K562 (cell line): ENCODE results near the gene BSN.

ENCODE experiments used
- L3MBTL2 ChIP-seq: fragments of 450-650 bp; IDR thresholded peaks from 2 replicates; pipeline ENCODE4 v1.6.1; 2016; ENCODE audit warnings: mild to moderate bottlenecking, moderate library complexity
- TRIM25 ChIP-seq: fragments of 450-650 bp; IDR thresholded peaks from 2 replicates; pipeline ENCODE4 v1.7.0; 2016; ENCODE audit warnings: borderline replicate concordance
- ZNF12 ChIP-seq: sonication (generic); formaldehyde crosslinking; IDR thresholded peaks from 2 replicates; pipeline ENCODE4 v1.4.0; 2020; ENCODE audit warnings: mild to moderate bottlenecking, missing genetic modification reagents
- ZNF75A ChIP-seq: fragments of 450-650 bp; formaldehyde crosslinking; IDR thresholded peaks from 2 replicates; pipeline ENCODE4 v1.4.0; 2020; ENCODE audit warnings: mild to moderate bottlenecking
- TF ChIP-seq, protein P1 (sequence below): sonication (generic); formaldehyde crosslinking; IDR thresholded peaks from 2 replicates; pipeline ENCODE4 v1.8.0; 2023; ENCODE audit warnings: mild to moderate bottlenecking, missing genetic modification reagents

DNA sequence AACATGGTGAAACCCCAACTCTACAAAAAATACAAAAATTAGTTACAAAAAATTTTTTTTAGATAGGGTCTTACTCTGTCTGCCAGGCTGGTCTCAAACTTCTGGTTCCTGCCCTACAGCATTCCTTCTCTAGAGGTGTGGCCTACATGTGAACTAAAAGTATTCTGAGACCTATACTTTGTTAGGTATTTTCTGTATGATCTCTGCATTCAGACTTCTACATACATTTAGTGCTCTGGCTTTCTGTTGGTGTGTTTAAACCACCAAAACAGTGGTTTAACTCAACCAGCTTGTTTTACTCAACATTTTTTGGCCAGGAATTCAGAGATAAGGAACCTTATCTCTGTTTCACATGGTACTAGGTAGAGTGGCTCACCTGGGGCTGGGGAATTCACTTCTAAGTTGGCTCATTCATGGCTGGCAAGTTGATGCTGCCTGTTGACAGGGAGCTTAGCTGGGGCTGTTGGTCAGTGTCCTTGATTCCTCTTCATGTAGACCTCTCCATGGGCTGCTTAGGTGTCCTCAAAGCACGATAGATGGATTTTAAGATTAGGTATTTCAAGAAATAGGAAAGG lies 41.4 kb upstream of the BSN start:
- TF ChIP-seq ZNF12 (CRISPR knock-in tag) = no peak
- no peak for TF ChIP-seq L3MBTL2
- TF ChIP-seq, protein P1, sequence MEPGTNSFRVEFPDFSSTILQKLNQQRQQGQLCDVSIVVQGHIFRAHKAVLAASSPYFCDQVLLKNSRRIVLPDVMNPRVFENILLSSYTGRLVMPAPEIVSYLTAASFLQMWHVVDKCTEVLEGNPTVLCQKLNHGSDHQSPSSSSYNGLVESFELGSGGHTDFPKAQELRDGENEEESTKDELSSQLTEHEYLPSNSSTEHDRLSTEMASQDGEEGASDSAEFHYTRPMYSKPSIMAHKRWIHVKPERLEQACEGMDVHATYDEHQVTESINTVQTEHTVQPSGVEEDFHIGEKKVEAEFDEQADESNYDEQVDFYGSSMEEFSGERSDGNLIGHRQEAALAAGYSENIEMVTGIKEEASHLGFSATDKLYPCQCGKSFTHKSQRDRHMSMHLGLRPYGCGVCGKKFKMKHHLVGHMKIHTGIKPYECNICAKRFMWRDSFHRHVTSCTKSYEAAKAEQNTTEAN = no peak
- TF ChIP-seq TRIM25 = no peak
- TF ChIP-seq ZNF75A (CRISPR knock-in tag) = no peak
